A549 (cell line): ENCODE results near the gene TMOD1.

Experiments used
- CTCF ChIP-seq: fragments of >200 bp; sonication (Bioruptor Twin); formaldehyde crosslinking; IDR thresholded peaks from 3 replicates; pipeline ENCODE4 v1.5.1; 2016
- NFE2L2 ChIP-seq: fragments of 150-350 bp; conservative IDR thresholded peaks from 2 replicates; pipeline ENCODE4 v1.6.1; 2014; ENCODE audit warnings: low read length
- POLR2A ChIP-seq: IDR thresholded peaks from 2 replicates; pipeline ENCODE4 v1.6.1; 2012; ENCODE audit warnings: mild to moderate bottlenecking, low read length
- TP53 ChIP-seq: fragments of 250-450 bp; sonication (Bioruptor Pico); IDR thresholded peaks from 2 replicates; pipeline ENCODE4 v1.5.0; 2021; ENCODE audit warnings: mild to moderate bottlenecking, moderate library complexity

- TF ChIP-seq POLR2A (no peak), CTCF (no peak), TP53 (CRISPR knock-in tag) (no peak), NFE2L2 (no peak)
These were observed 70.2 kb downstream of the TMOD1 start for GRCh38 chr9:97571664-97572063.
